NOMO-1 treated with dmso at 0.1 percent for 144 hours (cell line): Measurements from ENCODE around the gene MYOF.
A peak's percentile ranks its signal among the peaks of the same experiment; 100 is the strongest.
"Not testable (repeated sequence)": the region's sequence is repeated elsewhere in the genome, so short reads cannot be mapped to it uniquely, and the experiment has no call there.

Experiments used
- DNase-seq: peaks from one replicate; lab custom pipeline; 2025; ENCODE audit not compliant: unreplicated experiment; lab: John Stamatoyannopoulos, UW

MYOF gene

GRCh38 chr10:93458821-93459257 is 23.3 kb downstream of the MYOF start:
- DNase-seq, result no peak

- DNase-seq, result no peak
Observed at GRCh38 chr10:93457511-93457910, 24.6 kb downstream of the MYOF start.

GRCh38 chr10:93456480-93456879 is 25.7 kb downstream of the MYOF start:
- no peak for DNase-seq

GRCh38 chr10:93454736-93455135 is 27.4 kb downstream of the MYOF start:
- no peak for DNase-seq

- DNase-seq, result no peak
Observed at GRCh38 chr10:93454146-93454545, 28.0 kb downstream of the MYOF start.

DNA sequence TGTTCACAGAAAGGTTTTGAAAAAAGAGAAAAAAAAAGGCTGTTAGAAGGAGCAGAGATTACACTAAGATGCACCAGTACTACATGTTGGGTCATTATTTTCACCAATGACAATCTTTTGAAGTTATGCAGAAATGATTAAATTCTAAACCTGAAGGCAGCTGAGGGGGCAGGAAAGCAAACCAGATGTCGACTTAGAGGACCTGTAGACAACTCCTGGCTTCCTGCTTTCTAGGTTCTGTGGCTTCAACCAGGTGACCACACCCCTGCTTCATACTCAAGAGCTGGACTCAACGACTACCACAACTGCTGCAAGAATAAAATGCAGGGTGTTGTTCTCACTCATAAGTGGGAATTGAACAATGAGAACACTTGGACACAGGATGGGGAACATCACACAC is 30.0 kb downstream of the MYOF start:
- DNase-seq, result no peak

DNA sequence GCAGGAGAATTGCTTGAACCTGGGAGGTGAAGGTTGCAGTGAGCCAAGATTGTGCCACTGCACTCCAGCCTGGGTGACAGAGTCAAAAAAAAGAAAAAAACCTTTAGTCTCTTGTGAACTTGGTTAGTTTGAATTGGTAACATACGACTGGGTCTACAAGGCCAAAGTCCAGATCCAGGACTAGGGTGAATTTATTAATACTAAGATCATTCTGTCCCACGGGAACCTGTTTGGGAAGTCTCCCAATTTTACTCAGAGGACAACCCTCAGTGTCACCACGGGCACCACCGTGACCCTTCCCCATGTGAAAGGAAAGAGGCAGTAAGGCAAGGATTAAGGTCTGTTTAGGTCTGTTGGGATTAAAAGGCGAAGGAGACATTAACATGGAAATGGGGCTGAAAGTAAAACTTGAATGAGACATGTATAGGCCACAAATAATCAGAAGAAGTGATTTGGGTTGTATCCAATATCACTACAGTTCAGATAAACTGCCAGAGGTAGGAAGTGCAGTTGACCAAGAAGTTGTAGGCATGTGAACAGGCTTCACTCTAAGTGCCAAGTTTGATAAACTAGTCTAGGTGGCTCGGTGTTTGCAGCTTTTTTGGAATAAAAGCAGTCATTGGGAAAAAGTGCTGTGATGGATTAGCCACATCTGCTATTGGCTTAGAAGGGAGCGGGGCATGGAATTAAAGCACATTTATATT is 30.7 kb downstream of the MYOF start:
- no peak for DNase-seq

- DNase-seq, result no peak
Observed at GRCh38 chr10:93447970-93448369, 34.2 kb downstream of the MYOF start.

- no peak for DNase-seq
Observed at GRCh38 chr10:93447019-93447418, 35.1 kb downstream of the MYOF start.

DNA sequence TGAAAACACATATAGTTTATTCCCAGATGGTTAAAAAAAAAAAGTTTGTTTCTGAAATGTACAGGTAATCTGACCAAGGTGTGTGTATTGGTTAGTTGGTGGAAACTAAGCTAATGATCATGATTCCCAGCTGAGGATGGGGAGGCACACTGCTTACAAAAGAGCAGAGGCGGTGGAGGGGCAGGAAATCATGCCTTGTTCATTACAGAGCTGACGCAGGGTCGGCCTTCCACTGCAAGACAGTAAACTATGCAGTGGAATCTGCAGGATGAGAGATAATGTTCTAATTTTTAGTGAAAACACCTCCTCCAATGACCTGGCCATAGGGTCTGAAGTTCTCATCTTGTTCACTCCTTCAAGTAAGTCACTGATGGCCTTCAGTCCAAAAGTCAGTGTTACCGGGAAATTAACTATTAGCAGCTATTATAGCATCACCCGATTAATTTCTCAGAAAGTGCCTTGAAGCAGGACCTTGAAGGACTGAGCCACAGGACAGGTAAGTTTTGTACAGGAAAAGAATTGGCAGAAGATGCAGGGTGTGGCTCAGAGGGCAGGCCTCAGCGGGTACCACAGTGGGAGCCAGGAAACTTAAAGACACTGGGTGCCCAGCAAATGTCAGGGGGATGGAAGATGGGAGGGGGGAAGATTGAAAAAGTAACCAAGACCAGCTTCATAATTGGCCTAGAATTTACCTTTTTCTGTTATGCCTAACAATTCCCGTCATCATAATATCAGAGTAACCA is 36.0 kb downstream of the MYOF start:
- DNase-seq, result no peak

DNA sequence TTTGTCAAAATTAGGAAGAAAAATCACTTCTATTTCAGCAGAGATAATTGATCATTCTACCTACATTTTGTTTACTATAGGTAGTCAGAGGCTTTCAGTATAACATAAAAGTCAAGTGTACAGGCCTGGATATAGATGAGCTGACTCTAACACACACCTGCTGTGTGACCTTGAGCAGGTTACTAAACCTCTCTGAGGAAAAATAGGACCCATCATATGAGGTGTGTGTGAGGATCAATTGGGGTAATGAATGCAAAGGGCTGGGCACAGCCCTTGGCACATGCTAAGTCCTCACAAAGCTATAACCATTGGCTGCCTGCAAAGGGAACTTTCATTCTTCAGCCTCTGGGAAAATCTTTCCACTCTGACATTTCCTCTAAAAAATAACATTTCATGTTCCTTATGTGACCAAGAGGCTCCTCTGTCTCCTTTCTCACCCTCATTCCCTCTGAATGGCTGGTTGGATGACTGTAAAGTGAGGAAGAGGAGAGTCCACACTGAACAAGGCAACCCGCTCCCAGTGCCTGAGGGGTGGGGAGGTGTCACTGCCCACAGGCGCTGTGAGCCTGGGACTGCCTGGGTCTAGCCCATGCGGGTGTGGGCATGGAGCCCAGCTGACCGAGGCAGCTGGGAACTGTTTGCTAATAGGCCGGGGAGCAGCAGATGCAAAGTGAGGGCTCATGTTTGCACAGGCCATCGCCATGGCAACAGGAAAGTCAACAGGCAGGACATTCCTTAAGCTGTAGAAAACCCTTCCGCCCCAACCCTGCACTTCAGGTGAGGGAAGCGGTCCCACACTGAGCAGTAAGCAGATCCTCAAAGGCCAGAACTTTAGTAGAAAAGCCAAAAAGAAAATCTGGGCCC is 36.8 kb downstream of the MYOF start:
- DNase-seq, result no peak

DNA sequence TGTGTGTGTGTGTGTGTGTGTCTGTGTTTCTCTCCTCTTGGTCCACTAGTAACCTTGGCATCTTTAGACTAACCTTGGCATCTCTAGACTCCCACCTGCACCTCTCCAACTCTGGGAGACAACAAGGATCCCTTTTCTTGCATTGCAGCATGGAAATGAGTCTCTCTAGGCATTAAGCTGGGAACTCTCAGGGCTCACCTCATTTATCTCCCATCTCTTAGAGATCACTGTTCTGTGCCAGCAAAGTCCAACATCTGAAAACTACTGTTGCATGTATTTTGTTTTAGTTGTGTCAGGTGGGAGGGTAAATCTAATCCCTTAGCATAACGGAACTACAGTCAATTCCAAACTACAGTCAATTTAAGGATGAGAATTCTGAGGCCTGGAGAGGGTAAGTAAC is 38.7 kb downstream of the MYOF start:
- no peak for DNase-seq

DNA sequence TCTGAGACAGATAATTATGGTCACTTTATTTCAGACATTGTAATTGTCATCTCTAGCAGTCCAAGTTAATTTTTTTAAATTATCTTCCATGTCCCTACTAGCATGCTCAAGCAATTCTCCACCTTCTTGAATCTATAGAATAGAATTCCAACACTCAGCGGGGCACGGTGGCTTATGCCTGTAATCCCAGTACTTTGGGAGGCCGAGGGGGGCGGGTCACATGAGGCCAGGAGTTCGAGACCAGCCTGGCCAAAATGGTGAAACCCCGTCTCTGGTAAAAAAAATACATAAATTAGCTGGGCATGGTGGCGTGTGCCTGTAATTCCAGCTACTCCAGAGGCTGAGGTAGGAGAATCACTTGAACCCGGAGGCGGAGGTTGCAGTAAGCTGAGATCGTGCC is 39.4 kb downstream of the MYOF start:
- DNase-seq, result not testable (repeated sequence)

- DNase-seq, result no peak
Observed at GRCh38 chr10:93440591-93441091, 41.5 kb downstream of the MYOF start.

DNA sequence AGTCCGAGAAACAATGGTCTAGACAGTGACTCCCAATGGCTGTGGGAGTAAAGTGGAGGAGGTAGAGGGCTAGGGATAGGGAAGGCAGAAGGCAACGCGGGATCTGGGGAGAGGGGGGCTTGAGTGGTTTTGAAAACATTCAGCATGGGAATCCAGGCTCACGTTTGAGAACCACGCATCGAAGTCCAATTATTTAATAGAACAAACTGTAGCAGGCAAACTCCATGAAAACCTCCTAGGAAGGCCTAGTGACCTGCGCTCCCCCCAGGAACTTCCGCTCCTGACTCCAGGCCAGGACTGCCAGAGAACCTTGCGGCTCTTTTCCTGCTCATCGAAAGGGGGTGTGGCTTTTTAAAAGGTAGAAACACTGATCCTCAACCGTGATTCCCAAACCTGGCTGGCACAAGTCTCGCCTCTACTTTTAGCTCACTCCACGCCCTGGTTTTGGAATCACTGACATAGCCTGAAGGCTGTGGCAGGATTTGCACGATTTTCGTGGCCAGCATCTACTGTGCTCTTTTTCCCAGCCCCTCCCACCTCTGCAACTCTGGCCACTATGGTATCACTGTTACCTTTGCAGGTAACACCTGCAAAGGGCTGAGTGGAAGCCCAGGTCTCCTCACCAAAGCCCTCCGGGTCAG is 43.4 kb downstream of the MYOF start:
- DNase-seq, result no peak

GRCh38 chr10:93437946-93438612 is 44.1 kb downstream of the MYOF start:
- DNase-seq, result no peak

- DNase-seq, result peak; percentile 69
Observed at GRCh38 chr10:93437086-93437945, 44.8 kb downstream of the MYOF start.

DNA sequence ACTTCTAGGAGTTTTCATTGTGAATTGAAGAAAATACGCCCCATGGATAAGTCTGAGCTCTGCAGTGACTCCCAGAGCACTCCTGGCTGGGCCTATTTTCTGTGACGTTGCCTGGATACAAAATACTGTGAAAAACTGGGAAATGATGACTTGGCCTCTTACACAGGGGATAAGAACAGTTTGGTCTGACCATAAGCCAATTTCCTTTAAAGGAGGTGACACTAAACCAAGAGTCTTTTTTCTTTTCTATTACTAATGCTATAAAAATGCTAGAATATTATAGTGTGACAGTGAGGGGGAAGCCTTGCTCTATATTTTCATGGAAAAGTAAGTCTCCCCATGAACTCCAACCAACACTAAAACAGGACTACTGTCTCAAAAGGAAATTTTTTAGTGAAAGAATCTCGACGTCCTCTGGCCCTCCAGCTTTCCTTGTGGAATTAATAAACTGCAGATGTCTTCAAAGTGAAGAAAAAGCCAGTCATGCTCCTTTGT is 45.5 kb downstream of the MYOF start:
- DNase-seq, result no peak
